GM19467 (cell line): ENCODE measurements around the gene AJM1.

Experiments
- ATAC-seq: cut with Tn5 transposase; IDR thresholded peaks from one replicate; pipeline ENCODE4 v1.9.1; 2021; ENCODE audit warnings: mild to moderate bottlenecking, moderate library complexity; ENCODE audit not compliant: unreplicated experiment

Gene AJM1

DNA sequence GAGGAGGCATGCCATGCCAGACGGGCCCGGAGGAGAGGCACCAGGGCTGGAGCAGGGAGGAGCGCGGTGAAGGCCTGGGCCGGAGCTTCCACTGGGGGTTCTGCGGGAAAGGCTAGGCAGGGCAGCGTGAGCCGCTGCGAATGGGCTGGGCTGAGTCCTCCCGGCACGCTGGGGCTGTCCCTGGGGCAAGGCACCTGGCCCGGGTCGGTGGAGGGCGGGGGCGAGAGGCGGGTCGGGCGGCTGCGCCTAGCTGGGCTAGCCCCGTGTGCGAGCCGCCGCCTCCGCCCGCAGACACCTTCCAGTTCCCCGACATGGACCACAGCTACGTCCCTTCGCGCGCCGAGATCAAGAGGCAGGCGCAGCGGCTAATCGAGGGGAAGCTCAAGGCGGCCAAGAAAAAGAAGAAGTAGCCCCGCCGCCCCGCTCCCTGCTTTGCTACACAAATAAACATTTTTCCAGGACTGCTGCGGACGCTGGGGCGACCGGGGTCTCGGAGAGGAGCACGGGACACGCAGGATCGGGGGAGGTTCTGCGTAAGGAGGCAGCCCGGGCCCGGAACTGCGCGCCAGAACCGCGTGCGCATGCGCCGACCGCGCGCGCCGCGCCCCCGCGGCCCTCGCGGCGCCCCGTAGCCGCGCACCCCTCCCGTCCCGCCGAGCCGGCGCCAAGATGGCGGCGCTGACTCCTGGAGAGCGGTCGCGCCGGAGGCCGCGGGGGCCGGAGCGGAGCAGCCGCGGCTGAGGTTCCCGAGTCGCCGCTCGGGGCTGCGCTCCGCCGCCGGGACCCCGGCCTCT, 34.8 kb upstream of the AJM1 start, which contains the start of gene RABL6:
Gene RABL6 (plus strand): TSS at position 668 of the 794 bp plus-strand sequence. CDS start 249 bp downstream, outside the sequence.
- peak; percentile 56 for ATAC-seq

DNA sequence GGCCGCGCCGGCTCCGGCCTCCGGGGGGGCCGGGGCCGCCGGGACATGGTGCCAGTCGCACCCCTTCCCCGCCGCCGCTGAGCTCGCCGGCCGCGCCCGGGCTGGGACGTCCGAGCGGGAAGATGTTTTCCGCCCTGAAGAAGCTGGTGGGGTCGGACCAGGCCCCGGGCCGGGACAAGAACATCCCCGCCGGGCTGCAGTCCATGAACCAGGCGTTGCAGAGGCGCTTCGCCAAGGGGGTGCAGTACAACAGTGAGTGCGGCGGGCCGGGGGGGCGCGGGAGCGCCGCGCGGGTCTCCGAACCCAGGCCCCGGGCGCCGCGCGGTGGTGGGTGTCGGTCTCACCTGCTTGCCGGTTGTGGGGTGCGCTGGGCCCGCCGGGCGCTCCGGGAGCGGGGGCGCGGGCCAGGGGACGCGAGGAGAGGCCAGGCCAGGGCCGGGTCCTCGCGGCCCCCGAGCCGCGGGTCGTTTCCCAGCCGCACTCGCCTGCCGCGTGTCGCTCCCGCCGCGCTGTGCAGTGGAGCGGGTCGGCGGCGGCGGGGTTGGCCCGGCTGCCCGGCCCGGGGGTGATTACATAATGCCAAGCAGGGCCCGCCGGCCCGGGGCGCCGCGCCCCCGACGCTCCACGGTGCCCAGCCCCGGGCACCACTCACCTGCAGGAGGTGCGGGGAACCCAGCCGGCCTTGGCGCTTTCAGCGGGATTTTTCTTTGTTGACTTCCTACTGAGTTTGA, 34.0 kb upstream of the AJM1 start:
- peak; percentile 35 for ATAC-seq

DNA sequence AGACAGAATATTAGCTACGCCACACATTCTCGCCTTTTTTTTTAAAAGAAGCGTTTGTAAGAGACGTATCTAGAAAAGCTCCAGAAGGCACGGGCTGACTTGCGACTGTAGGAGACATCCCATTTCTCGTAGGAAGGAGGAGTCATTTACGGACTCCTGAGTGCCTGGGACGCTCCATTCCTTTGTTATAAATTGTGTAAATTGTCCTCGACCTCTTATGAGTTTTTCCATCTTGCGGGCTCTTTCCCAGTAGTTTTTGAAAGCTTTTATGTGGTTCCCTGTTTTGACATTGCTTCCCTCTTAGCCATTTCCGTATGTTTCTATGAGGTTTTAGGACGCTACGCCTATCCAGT, 33.5 kb upstream of the AJM1 start:
- ATAC-seq, result no peak

DNA sequence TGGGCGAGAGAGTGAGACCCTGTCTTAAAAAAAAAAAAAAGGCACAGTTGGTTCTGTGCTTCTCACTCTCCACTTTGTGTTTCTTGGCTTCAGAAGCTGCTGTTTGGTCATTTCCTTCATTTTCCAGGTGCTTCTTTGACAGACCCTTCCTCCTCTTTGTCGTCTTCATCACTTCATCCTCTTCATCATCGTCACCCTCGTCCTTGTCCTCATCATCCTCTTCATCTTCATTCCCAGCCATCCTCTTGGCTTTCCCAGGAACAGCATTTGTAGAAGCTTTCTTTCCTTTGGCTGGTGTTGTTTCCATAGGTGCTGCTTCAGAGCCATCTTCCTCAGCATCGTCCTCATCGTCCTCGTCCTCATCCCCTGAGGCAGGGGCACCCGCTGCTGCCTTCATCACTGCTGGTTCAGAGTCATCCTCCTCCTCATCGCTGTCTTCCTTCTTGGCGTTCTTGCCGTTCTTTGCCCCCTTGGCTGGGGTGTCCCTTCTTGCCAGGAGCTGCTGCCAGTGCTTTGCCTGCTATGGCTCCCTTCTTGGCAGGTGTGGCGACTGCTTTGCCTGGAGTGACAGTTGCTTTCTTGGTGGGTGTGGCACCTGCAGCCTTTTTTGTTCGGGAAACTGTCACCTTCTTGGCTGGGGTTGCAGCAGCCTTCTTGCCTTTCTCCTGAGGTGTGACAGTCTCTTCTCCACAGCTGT, 27.4 kb upstream of the AJM1 start:
- ATAC-seq, result no peak

DNA sequence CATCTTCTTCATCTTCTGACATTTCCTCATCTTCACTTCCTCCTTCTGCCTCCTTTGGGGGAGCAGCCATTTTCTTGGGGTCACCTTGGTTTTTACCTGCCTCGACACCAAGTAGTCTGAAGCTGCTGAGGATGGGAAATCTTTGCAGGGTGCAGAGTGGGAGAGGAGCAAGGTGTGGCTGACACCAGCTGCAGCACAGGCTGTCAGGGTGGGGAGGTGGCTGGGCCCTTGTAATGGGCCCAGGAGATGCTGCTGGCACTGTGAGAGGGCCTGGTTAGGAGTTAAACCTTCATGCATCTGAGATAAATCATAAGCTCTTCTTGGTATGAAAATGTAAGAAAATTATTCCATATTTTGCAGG, 26.9 kb upstream of the AJM1 start:
- no peak for ATAC-seq

DNA sequence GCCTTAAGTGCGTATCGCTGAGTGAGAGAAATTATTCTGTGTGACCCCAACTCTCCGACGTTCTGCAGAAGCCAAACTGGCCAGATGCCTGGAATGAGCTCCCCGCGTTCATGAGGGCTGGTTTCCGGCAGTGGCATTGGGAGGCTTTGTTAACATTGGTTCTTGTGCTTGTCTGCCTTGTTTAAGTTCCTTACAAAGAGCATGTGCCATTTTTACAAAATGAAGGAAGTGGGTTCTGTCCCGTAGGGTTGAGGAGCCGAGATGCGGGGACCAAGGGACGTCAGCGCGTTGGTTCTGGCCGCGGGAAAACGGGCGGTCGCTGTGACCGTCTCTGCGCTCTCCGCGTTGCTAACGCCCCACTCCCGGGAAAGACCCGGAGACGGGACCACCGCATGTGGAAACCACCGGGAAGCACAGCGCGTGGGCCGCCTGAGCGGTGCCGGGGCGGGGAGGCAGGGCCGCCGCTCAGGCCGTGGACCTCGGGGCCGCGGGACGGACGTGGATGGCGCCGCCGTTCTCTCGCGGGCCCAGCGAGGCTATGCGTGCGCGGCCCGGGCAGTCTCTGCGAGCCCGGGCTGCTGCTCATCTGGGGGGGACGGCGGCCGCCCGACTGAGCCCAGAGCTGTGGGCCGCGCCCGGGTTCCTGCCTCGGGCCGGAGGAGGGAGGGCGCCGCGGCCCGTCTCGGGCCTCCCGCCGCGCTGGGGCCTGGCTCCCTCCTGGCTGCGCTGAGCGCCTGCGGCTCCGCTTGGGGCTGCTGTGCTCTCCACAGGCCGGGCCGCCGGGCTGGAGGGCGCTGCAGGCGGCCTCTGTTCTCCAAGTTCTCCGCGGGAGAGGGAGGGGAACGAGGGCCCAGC, 21.1 kb upstream of the AJM1 start:
- ATAC-seq, result no peak

DNA sequence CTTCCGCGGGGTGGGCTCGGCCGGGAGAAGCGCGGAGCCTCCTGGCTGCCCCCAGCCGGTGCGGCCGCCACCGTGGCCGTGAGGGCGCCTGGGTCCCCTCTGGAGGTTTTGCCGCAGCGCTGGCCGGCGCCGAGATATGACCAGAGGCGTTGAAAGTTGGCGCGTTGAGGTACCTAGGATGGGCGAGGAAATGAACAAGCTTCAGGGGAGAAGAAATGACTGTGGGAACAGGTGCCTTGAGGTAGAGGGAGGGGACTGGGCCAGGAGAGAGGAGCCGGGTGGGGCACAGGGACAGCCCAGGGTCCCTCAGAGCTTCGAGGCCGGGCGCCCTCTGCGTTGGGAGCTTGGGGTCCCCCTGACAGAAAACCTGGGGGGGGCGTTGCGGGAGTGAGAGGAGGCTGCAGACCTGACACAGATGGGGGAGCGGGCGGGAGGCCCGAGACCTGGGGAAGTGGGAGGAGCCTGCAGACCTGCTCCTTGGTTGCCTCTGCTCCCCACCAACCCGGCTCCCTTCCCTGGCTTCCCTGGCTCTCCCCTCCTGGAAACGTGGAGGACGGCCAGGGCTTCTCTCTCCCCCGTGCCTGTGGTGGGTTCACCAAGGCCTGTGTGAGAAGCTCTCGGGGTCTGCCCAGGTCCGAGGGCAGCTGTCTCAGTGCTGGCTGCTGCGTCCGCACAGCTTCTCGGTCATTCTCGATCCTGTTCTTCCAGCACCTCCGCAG, 20.3 kb upstream of the AJM1 start:
- ATAC-seq, result no peak

DNA sequence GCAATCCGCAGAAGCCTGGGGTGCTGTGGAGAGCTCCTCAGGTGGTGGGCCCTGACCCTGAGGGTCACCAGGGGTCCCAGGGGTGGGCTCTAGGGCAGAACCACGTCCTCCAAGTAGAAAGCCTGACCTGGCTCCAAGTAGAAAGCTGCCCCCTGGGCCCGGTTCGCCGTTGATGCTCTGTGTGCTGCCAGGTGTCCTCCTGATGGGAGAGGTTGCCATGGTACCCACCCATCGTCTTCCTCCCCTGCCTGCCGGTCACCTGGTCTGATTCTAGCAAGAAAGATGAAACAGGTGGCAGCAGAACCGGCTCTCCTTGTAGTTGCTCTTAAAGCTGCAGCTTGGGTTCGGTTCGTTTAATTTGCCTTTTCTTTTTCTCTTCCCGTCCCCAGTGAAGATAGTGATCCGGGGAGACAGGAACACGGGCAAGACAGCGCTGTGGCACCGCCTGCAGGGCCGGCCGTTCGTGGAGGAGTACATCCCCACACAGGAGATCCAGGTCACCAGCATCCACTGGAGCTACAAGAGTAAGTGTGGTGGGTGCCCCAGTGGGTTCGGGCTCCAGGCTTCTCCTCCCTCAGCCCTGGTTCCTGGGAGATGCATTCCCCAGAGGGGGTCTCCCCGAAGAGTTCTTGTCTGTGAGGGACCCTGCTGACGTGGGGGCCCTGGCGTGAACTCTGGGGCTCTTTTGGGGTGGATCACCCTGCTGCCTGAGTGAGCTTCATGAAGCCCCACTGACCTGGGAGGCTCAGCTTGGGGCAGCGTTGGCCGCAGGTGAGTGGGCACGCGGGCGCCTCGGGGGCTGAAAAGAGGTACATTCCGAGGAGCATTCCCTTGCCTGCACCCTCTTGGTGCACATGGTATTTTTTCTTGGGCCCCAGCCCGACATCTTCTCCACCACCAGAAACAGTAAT, 18.9 kb upstream of the AJM1 start:
- no peak for ATAC-seq

DNA sequence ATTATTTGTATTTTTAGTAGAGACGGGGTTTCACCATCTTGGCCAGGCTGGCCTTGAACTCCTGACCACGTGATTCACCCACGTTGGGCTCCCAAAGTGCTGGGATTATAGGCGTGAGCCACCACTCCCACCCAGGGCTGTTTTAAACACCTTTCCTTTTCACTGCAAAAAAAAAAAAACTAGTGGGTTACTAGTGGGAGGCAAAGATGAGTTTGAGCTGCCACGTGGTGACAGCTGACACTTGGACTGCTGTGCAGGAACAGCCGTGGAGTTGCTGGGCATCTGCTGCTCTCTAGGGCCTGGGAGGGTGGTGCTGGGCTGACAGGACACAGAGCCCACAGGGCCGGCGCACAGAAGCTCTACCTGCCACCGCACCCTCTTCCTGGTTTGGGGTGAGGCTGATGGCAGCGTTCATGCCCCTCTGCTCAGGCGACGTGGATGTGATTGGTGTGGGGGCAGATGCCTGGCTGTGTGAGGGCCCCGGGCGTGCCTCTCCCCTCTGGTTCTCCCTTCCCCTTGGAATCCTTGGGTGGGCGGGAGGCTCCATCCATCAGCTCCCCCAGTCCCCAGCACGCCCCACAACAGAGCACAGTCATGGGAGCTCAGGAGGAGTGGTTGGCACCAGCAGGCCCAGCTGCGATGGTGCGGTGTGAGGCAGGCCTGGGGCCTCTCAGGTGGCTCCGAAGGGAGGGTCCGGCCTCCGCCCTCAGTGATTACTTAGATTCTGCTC, 17.6 kb upstream of the AJM1 start:
- ATAC-seq, result no peak

DNA sequence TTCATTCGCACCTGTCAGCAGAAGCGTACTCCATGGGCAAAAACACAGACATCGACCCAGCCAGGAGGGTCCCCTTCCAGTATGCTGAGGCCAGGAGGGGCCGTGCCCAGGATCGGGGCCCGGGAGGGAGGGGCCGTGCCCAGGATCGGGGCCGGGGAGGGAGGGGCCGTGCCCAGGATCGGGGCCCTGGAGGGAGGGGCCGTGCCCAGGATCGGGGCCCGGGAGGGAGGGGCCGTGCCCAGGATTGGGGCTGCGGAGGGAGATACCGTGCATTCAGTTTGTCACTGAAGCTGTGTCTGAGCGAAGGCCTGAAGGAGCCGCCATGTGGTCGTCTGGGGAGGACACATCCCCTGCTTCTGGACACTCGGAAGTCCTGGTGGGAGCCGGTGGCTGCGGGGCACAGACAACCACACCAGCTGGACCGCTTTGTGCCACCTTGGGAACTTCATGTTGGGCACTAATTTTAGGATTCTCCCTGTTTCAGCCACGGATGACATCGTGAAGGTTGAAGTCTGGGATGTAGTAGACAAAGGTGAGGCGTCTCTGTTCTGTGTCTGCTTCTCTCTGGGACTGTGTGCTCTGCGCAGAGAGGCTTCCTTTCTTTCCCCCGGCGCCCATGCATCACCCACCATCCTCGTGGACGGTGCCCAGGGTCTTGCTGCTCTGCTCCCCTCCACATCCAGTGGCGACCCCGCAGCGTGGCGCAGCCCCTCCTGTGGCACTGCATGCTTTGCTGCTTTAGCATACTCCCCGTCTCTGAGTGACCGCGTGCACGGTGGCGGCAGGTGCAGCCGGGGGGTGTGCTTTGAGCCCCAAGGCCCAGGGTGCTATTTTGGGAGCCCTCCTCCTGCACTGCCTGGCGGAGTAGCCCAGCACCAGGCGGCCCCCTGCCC, 16.7 kb upstream of the AJM1 start:
- no peak for ATAC-seq

DNA sequence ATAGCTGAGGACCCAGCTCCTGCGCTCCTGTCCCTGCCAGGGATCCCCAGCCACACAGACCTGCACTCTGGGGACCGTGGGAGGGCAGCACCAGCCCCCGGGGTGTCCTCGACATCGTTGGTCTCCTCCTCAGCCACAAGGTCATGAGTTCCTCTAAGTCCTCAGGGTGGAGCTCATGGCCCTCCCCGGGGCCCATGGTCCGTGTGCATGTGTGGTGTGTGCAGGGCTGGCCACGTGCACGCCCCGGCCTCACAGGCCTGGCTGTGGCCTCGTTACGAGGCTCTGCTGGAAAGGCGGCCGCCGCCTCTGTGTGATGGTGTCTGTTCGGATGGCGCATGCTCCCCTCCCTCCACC, 16.1 kb upstream of the AJM1 start:
- ATAC-seq, result no peak

DNA sequence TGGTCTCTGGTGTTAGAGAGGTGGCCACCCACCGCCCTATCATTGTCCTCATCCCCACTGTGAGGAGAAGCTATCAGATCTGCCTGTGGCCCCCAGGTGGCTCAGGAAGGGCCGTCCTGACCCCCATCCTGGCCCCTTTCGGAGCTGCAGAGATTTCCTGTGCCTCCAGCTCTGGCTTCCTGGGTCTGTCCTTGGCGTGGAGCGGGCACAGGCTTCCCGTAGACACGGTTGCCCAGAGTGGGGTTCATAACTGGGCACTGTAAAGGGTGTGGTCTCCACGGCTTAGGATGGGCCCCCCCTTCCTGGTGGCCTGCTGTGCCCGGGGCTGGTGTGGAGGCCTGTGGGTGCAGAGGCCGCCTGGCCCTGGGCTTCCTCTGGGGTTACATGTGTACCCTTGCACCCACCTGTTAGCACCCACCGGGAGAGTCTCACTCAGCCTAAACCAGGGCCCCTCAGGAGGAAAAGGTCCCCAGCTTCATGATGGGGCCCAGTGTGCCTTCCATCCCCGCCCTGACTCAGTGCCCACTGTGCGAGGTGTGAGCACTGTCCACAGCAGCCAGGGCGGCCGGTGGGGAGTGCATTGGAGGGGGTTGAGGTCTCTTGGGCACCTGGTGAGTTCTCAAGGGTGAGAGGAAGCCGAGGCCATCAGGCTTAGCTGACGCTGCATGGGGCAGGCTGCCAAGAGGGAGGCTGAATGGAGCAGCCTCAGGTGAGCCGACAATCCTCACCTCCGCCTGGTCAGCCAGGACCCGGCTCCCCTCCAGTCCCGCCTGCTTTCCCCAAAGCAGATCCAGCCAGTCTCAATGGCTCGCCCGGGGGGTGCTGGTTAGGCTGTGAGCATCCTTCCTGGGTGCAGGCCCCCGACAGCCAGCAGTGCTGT, 15.3 kb upstream of the AJM1 start:
- ATAC-seq, result no peak

DNA sequence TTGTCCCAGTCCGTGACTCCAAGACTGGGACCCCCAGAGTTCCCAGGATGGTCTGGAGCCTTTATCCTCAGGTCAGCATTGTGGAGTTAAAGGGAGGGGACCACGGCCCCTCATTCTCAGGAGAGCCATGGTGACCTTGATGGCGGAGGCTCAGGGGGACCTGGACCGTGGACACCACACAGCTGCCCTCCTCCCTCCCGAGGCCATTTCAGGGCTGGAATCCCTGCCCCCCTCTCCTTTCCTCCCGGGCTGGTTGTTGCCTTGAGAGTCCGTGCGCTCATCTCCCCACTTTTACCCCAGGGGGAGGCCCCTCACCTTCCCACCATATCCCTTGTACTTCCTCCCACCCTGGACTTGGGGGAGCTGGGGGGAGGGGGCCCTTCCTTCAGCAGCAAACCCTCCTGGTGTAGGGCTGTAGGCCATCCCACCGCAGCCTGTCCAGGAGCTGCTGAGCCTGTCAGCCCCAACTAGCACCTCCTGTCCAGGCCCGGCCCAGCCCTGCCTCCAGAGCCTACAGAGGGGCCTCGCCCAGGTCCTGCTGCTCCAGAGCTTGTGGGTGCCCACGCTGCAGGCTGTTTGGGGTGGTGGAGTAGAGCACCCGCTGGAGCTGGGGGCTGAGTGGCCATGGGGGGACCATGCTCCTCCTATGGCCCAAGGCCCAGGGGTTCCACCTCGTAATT, 14.3 kb upstream of the AJM1 start:
- no peak for ATAC-seq

DNA sequence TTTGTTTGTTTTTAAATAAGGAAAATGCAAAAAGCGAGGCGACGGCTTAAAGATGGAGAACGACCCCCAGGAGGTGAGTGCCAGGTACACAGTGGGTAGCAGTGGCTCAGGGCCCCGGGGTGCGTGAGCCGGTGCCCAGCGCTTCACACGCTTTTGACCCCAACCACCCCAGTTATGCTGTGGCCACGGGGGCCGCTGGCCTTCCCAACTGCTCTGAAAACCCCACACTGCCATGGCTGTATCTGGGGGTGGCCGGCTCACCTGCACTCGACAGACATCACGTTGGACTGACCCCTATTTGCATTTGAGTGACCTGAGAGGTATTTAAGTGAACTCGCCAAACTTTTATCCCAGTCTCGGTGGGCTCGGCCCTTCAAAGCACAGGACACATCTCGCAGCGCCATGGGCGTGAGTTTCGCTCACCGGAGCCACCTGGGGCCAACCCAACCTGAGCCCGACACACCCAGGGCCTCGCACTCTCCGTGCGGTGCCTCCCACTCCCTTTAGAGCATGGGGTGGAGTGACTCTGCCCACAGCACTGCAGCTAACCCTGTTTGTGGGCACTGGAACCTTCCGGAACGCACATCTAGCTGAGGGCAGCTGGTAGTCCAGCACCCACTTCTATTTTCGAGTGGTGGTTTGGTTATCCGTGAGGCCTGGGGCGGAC, 13.7 kb upstream of the AJM1 start:
- ATAC-seq, result no peak

DNA sequence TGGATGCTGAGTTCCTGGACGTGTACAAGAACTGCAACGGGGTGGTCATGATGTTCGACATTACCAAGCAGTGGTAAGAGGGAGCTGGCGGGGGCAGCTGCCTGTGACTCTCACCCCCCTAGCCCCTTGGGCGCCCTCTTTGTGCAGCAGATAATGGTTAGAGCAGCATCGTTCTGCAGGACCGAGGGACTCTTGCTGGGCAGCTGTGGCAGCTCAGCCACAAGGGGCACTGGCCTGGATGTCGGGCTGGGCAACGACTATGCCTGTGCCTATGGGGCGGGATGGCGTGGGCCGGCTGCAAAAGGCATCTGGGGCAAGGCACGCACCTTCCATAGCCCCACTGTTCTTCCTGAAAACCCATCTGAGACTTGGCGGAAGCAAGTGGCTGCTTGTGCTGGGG, 12.9 kb upstream of the AJM1 start:
- no peak for ATAC-seq
